CD4-positive, alpha-beta T cell treated with Interleukin-12 subunit alpha and Interleukin-12 subunit beta, for 1 hour (primary cell): ENCODE measurements around the gene ELP4.

ENCODE experiments used
- DNase-seq: peaks from one replicate; pipeline ENCODE4 v3.0.0-alpha.2; 2020

The ELP4 gene

DNA sequence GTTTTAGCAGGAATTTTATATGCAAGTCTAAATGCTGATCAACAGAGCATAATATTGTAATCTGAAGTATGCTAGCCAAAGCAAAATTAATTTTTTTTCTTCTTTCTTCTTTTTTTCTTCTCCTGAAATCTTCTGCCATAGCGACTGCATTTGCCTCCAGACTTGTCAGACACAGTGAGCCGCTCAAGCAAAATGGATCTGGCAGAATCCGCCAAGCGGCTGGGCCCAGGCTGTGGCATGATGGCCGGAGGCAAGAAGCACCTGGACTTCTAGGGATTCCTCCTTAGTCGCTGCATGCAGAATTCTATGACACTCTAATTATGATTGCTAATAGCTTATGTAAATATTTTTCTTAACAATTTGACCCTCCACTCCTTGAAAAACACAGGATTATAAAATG lies 273.7 kb downstream of the ELP4 start:
- DNase-seq: no peak

DNA sequence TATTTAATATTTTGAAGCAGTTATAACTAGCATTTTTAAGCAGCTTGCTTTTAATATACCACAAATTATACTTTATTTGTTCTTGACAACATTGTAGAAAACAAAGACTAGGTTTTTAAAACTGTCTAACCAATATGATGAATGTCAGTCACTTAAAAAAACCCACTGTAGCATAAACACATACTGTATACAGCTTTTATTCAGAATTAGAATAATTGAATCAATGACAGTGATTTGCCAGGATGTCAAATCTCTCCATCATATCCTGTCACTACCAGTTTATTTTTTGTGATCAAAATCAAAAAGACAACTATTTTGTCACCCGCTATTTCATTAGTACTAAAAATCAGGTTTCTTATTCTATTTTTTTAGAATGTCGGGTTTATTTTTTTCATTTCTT lies 275.0 kb downstream of the ELP4 start:
- no peak for DNase-seq

DNA sequence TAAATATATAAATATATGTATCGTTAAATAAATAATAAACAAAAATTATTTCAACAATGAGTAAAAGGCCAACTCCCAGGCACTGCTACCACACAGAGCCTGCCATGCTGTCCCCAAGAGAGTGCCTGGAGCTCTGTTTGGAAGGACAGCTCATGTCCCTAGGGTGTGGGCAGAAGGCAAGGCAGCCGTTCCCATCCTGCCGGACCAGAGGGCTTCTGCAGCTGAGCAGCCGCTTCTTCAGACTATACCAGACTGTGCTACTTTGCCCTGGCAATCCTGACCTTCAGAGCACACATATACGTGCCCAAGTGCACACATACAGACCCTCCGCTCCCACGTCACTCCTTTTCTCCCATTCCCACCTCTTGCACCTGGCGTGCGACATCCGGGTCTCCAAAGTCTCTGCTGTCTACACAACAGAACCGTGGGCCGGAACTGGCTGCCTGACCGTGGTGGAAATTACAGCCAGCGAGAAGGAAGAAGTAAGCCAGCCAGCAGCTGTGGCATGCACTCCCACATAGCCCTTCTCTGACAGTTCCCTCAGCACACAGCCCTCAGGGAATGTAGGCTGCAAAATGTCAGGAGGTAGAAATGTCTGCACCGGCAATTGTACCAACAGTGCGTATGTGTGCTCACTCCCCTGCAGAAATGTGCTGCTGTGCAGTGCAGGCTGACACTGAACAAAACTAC lies 277.6 kb downstream of the ELP4 start:
- no peak for DNase-seq

DNA sequence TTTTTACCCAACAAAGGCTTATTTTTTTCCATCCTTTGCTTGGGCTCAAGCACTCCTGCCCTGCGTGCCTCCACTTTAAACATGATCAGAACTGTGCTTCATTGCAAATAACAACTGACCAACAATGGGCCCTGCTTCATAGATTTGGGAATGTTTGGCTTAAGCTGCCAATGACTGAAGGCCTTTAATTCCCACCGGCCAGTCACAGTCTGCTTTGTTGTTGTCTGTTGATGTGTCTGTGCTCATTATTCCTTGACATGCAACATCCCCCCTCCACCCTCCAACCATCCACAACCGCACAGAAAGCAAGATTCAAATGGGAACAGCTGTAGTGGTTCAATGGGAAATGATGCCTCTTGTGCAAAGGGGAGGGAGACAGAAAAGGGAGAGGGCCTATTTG lies 278.5 kb downstream of the ELP4 start:
- no peak for DNase-seq

DNA sequence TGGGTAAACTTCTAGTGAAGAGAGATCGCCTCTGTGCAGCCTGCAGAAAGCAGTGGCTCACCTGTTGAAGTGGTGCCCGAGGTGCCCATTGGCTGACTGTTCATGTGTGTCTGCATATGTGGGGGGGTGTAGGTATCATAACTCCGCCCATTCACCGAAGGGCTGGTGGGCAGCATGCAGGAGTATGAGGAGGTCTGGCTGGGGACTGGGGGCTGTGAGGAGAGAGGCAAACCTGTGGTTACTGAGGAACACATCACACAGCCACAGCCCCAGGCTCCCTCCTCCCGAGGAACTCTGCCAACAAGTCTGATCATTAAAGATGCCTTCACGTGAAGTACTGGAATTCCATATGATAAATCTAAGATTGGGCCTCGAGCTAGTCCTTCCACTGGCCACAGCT lies 281.1 kb downstream of the ELP4 start:
- DNase-seq: no peak

DNA sequence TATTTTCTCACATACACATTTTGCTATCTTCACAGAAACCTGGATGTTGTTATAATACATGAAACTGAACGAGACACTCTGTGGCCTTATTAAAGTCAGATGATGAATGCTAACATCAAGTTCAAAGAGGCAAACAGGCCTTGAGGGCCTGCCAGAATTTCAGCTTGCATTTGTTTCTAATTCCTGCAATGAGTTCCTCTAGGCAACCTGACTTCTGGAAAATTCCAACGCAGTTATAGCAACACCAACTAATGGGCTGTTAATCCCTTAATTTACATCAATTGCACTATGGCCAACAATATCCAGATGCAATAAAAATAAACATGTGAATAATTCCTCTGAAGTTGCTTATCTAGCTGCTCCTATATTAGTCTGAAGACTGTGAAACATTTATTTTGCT lies 282.5 kb downstream of the ELP4 start:
- no peak for DNase-seq

DNA sequence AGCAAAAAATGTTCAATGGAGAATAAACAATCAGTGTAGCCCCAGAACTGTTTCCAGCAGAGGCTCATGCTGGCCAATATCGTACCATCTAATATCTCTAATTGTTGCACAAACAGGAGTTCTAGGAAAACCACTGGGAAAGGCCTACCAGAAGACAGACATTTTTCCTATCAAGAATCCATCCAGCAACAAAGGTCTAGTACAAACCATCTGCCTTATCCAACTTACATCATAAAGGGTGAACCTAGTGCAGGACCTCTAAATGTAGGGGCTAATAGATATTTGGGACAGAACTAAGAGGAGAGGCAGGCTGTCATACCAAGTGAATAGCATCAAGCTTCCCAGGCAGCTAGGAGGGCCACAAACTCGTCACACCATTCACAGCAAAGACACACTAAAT lies 282.9 kb downstream of the ELP4 start:
- DNase-seq: no peak

DNA sequence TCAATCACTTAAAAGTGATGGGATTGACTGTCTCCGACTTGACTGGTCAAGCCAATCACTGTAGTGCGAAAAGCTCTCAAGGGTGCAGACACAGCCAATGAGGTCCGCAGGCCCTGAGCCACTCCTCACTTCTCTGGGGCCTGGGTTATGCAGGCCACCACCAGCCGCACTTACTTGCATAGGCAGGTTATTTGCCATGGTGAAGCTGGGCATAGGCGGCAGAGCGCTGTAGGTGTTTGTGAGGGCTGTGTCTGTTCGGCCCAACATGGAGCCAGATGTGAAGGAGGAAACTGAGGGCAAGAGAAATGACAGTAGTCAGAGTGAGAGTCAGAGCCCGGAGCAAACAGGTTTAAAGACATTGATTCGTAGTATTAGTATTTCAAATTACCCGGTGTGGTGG lies 283.7 kb downstream of the ELP4 start:
- DNase-seq: no peak

DNA sequence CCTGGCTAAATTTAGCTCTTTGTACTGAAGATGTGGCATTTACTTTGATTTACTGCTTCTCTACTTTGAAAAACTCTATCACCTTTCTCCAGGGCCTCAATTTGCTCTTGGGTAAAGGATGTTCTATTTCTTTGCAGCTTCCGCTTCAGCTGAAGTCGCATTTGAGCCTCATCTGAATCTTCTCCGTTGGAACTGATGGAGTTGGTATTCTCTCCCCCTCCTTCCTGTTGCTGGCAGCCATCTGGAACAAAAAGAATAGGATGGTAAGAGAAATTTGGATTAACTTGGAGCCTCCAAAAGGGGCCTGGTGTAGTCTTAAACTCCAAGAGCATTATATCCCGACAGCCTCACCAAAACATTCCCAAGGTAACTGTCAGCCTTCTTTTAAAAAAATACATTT lies 285.0 kb downstream of the ELP4 start:
- DNase-seq: no peak

DNA sequence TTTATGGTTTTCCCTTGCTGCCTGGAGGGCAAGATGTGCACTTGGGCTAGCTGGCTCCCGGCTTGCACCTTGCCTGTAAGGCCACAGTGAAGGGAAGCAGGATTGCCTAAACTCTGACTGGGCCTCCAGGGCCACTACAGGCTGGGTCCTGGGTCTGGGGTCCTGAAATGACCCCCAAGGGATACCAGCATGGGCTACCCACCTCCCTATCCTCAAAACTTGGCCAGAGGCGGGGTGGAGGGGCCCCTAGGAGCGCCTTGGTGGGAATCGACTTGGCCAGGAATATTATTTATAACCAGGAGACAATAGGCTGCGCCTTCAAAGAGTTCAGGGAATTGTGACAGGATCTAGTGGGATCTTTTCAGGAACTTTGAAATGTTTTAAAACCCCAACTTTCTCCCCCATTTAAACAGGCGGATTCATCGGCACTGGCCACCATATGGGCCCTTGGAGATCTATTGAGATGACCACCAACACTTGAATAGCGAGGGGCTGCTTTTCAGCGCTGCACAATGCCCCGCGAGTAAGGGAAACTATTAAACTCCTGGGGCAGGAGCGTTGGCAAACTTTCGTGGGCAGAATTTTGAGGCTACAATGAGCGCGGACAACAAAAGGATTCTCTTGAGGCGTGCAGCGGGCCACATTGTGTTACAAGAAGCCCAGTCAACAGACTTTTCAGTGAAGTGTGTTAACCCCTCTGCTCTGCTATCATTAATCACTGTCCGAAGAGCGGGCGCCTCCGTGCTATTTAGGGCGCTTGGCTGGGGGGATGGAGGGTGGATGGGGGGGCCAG lies 286.3 kb downstream of the ELP4 start:
- no peak for DNase-seq

DNA sequence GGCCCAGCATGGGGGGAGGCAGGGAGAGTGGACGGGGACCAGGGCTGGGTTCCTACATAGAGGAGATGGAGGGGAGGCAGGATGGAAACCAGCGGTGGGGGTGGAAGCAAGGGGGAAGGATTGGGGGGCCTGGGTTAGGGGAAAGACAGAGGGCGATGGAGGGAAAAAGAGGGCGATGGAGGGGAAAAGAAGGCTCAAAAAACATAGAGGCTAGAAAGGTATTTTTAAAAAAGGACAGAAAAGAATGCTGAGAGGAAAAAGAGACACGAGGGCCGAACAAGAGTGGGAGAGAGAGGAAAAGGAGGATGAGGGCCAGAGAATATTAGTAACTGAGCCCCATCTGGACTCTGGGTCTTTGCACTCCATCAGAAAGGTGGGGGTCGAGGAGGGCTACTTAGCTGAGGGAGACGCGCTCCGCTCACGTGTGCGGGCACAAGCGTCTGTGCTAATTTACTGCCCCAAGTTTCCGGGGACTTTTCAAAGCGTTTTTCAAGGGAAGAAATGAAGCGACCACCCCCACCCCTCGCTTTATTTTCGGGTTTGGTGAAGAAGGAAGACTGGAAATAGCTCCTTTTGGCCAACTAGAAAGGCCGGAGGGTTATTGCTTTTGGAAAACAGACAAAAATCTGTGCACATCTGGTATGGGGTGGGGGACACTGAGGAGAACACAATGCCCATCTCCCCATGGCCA lies 287.1 kb downstream of the ELP4 start:
- DNase-seq: no peak

DNA sequence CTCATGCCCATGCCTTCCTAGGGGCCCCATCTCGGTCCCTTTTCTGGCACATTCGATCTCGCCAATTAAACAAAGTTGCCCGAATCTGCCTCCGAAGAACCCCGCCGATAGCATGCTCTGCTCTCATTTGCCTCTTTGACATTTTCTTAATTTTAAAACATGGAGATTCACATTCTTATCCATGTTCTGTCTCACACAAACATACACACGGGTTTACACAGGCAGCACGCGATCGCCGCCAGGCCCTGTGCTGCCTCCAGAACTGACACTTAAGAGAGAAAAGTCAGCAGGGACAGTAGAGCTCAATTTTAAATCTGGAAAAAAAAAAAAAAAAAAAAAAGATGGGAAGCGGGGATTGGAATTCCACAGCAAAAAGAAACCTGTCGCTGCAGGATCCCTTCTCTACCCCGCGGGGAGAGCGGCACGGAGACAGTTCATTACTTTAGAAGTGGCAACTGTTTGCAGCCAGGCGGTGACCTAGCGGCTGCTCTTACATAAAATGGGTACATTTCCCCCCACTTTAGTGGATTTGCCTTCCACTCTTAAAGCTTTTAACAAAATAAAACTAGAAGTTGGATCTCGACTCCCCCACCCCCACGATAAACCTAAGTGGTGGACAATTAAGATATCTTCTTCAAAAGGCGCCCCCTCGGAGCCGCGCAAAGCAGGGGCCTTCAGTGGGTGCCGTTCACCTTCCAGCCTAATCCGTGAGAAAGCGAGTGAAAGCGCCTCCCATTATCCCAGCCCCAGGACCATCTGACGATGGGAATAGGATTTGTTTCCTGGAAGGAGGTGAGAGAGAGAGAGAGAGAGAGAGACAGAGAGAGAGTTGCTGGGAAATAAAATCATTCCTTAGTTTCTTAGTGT lies 287.9 kb downstream of the ELP4 start:
- no peak for DNase-seq

DNA sequence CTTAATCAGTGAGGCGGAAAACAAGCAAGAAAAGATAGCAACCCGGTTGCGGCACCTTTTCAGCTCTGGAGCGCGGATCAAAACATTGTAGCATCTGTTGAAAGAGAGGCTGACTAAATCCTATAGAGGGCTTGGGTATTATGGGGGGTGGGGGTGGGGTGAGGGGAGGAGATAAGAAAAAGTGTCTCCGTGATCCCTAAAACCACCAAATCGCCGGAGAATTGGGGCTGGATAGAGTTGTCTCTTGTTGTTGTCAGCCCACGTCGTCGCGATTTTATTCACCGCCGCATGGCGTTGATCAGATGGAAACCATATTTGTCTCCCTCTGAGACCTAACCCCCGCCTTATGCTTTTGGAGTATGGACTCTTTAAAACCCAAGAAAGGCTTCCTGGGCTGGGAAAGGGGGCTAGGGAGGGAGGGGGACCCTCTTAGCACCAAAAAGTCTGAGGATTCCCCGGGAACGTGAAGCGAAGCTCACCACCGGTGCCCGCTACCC lies 288.5 kb downstream of the ELP4 start:
- DNase-seq: no peak

DNA sequence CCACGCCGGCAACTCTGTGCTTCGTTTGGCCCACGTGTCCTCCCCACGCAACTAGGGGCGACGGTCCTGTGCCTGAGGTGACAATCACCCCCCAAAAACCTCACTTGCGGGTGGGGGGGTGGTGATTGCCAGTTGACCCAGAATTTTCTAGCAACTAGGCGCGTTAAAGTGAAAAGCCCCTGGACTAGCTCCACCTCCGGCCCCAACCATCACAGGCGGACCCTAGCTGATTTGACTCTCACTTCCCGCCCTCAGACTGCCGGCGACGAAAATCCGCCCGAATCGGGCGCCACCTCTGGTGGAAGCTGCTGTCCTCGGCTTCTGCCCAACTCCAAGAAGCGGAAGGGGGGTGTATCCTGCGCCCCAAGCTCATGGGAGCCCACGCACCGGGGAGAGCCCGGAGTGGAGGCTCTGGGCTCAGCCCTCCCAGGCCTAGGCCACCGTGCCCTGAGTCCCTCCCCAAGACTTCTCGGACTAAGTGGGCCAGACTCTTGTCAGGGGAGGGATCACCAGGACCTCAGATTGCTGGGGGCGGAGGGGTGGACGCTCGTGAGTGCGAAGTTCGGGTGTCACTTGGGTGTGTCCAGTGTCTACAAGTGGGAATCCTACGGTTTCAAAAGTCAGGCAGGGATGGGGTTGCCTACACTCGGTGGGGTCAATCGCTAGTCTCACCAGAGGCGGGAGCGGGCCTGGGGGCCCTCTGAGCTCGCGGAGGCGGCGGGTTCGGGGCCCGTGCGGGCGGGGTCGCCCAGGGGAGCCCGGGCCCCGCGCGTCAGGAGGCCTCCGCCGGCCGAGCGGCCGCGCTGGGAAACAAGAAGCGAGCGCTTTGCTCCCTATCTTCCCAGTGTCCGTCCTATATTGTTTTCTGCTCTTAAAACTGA lies 289.2 kb downstream of the ELP4 start:
- no peak for DNase-seq

DNA sequence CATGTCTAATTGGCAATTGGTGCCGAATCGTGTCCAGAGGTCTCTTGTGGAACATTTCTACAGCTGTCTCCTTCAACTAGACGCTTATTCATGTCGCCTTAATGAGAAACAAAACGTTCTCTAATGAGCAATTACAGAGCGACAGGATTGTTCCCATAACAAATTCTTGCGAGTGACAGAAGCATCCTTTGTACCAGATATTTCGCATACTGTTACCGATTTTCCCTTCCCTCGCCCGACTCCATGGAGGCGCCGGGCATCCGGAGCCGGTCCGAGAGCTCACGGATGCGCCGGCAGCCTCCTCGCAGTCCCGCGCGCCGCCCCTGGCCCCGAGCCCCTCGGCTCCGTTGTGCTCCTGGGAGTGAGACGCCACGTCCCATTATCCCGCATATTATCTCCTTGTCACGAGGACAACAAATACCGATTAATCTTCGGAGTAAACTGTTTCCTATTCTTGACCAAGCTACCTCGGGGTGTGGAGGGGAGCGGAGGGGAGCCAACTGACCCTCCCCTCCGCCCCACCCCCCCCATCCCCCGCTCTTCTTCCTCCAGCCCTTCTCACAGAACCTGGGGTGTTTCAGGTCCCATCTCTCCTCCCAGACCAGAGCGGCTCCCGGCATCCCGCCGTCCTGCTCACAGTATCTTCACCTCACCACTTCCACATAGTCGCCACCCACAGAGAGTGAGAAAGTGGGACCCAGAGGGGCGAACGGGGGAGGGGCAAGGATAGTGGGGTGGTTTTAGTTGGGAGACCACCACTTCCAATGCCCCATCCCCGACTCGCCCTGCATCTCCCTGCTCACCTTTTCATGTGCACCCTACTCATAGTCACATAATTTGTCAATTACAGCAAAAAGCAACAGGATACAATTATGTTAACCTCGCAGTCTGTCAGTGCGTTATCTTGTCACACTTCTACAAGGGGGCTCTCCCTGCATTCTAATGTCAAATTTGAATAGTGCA lies 290.1 kb downstream of the ELP4 start:
- DNase-seq: no peak

DNA sequence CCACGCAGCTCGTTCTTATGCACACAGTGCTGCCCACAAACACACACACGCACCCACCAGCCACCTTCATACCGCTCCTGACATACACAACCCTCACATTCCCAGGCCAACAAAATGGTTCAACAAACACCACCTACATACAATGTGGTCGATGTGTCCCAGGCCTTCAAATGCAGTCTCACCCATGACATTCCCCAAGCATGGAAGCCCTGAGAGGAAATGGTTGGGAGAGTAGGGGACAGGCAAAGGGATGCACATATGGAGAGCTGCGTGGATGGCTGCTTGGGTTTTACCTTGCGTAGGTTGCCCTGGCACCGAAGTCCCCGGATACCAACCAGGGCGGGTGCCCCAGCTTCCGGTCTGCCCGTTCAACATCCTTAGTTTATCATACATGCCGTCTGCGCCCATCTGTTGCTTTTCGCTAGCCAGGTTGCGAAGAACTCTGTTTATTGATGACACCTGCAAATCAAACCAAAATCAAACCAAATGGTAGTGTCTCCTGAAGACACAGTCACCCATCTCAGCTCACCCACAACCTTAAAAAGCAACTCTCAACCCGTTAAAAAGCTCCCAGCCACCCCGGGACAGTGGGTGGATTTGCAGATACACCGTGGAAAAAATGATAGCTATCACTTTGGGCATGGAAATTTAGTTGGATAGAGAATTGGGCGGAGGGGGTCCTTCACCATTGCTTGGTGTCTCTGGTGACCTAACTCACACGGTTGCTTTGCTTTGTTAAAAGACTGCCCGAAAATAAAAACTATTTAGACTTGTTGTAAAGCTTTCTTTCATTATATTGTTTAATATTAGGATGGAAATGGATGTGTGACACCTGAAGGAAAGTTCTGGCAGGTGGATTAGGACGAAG lies 291.1 kb downstream of the ELP4 start:
- DNase-seq: no peak

DNA sequence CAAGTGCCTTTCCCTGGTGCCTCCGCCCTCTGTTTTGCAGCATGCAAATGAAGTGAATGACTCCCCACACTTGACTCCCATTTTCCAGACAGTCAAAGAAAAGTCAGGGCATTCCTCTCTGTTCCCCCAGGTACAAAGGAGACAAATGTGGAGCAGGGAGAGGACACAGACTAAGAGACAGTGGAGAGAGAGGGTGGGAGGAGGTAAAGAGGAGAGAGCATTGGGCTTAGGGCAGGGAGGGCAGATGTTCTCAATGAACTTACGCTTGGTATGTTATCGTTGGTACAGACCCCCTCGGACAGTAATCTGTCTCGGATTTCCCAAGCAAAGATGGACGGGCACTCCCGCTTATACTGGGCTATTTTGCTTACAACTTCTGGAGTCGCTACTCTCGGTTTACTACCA lies 291.7 kb downstream of the ELP4 start:
- no peak for DNase-seq

DNA sequence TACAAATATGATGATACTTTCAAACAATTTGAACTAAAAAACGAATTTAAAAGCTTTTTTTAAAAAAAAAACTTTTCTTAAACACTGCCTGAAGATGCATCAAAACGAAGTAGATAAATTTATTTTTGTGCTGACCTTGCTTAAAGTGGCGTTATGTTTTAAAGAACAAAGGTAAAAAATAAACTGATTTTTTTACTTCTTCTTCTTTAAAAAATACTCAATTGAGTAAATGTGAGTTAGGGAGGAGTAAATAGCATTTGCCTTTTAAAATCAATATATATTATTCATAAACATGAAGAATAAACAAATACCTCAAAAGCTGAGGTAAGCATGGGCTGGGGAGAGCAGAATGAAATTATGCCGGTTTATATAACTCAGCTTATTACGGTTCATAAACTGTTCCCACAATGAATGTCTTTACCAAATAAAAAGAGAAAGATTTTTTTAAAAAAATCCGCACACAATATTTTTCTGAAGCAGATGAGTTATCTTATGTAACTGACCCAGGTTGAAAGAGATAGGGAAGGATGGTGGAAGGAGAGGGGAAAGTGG lies 292.5 kb downstream of the ELP4 start:
- DNase-seq: no peak

DNA sequence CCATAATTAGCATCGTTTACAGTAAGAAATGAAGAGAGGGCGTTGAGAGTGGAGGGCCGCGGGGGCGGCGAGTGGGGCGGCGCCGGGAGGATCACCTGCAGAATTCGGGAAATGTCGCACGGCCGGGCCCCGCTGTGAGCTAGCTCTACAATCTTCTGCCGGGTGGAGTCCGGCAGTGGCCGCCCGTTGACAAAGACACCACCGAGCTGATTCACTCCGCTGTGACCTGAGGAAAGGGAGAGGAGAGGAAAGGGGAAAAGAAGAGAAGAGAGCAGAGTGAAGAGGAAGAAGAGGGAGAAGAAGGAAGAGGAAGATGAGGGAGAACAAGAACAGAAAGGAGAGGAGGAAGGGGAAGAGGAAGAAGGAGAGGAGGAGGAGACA lies 293.0 kb downstream of the ELP4 start:
- no peak for DNase-seq
